HEK293 (cell line): ENCODE measurements around the gene HIPK4.
A peak's percentile ranks its signal among the peaks of the same experiment; 100 is the strongest.

ENCODE experiments used
- HOXC10 ChIP-seq: sonication (generic); formaldehyde crosslinking; IDR thresholded peaks from 2 replicates; pipeline ENCODE4 v1.8.1; 2023; ENCODE audit warnings: mild to moderate bottlenecking, missing genetic modification reagents
- KLF7 ChIP-seq: fragments of 450-650 bp; formaldehyde crosslinking; IDR thresholded peaks from 2 replicates; pipeline ENCODE4 v1.5.1; 2016; ENCODE audit warnings: missing biosample characterization, missing genetic modification characterization, borderline replicate concordance
- MEIS1 ChIP-seq: sonication (generic); formaldehyde crosslinking; IDR thresholded peaks from 2 replicates; pipeline ENCODE4 v1.8.1; 2022; ENCODE audit warnings: missing genetic modification reagents, mild to moderate bottlenecking, borderline replicate concordance
- SALL2 ChIP-seq: fragments of 450-650 bp; formaldehyde crosslinking; IDR thresholded peaks from 2 replicates; pipeline ENCODE4 v1.5.0; 2017; ENCODE audit warnings: missing biosample characterization, mild to moderate bottlenecking, missing genetic modification characterization, borderline replicate concordance
- SP3 ChIP-seq: fragments of 450-650 bp; formaldehyde crosslinking; IDR thresholded peaks from 2 replicates; pipeline ENCODE4 v1.5.1; 2016; ENCODE audit warnings: missing biosample characterization, missing genetic modification characterization
- TRIM28 ChIP-seq: IDR thresholded peaks from 2 replicates; pipeline ENCODE4 v1.6.1; 2011; ENCODE audit warnings: low read length, control low read depth, borderline replicate concordance
- YY2 ChIP-seq: fragments of 450-650 bp; formaldehyde crosslinking; IDR thresholded peaks from 2 replicates; pipeline ENCODE4 v1.5.1; 2016; ENCODE audit warnings: missing biosample characterization, missing genetic modification characterization
- ZBTB1 ChIP-seq: fragments of 450-650 bp; formaldehyde crosslinking; IDR thresholded peaks from 2 replicates; pipeline ENCODE4 v1.5.1; 2016; ENCODE audit warnings: missing biosample characterization, missing genetic modification characterization
- ZBTB7A ChIP-seq: fragments of 450-650 bp; formaldehyde crosslinking; IDR thresholded peaks from 2 replicates; pipeline ENCODE4 v1.5.1; 2016; ENCODE audit warnings: low read depth, missing biosample characterization, missing genetic modification characterization
- ZEB2 ChIP-seq: fragments of 450-650 bp; formaldehyde crosslinking; IDR thresholded peaks from 2 replicates; pipeline ENCODE4 v1.5.1; 2016; ENCODE audit warnings: missing biosample characterization, missing genetic modification characterization
- ZFP69B ChIP-seq: fragments of 450-650 bp; formaldehyde crosslinking; IDR thresholded peaks from 2 replicates; pipeline ENCODE4 v1.5.1; 2016; ENCODE audit warnings: missing biosample characterization, missing genetic modification characterization
- ZNF112 ChIP-seq: fragments of 450-650 bp; formaldehyde crosslinking; IDR thresholded peaks from 2 replicates; pipeline ENCODE4 v1.5.0; 2017; ENCODE audit warnings: missing biosample characterization, missing genetic modification characterization
- ZNF214 ChIP-seq: fragments of 450-650 bp; formaldehyde crosslinking; IDR thresholded peaks from 2 replicates; pipeline ENCODE4 v1.5.1; 2017; ENCODE audit warnings: missing biosample characterization, mild to moderate bottlenecking, missing genetic modification characterization, borderline replicate concordance
- ZNF221 ChIP-seq: fragments of 450-650 bp; formaldehyde crosslinking; IDR thresholded peaks from 2 replicates; pipeline ENCODE4 v1.5.1; 2017; ENCODE audit warnings: missing biosample characterization, missing genetic modification characterization, borderline replicate concordance
- ZNF350 ChIP-seq: fragments of 450-650 bp; formaldehyde crosslinking; IDR thresholded peaks from 2 replicates; pipeline ENCODE4 v1.5.0; 2017; ENCODE audit warnings: missing biosample characterization, mild to moderate bottlenecking, missing genetic modification characterization
- ZNF37A ChIP-seq: fragments of 450-650 bp; IDR thresholded peaks from 2 replicates; pipeline ENCODE4 v1.5.1; 2018; ENCODE audit warnings: missing biosample characterization, missing genetic modification characterization
- ZNF473 ChIP-seq: fragments of 450-650 bp; formaldehyde crosslinking; IDR thresholded peaks from 2 replicates; pipeline ENCODE4 v1.5.1; 2017; ENCODE audit warnings: missing biosample characterization, missing genetic modification characterization
- ZNF501 ChIP-seq: fragments of 450-650 bp; formaldehyde crosslinking; IDR thresholded peaks from 2 replicates; pipeline ENCODE4 v1.5.1; 2016; ENCODE audit warnings: missing biosample characterization, missing genetic modification characterization
- ZNF544 ChIP-seq: fragments of 450-650 bp; formaldehyde crosslinking; IDR thresholded peaks from 2 replicates; pipeline ENCODE4 v1.5.0; 2017; ENCODE audit warnings: missing biosample characterization, missing genetic modification characterization
- ZNF600 ChIP-seq: fragments of 450-650 bp; formaldehyde crosslinking; IDR thresholded peaks from 2 replicates; pipeline ENCODE4 v1.5.1; 2016; ENCODE audit warnings: missing biosample characterization, missing genetic modification characterization
- ZNF610 ChIP-seq: fragments of 450-650 bp; formaldehyde crosslinking; IDR thresholded peaks from 2 replicates; pipeline ENCODE4 v1.5.1; 2016; ENCODE audit warnings: missing biosample characterization, missing genetic modification characterization, borderline replicate concordance
- ZNF664 ChIP-seq: fragments of 450-650 bp; formaldehyde crosslinking; IDR thresholded peaks from 2 replicates; pipeline ENCODE4 v1.5.1; 2016; ENCODE audit warnings: missing biosample characterization, missing genetic modification characterization
- ZNF747 ChIP-seq: fragments of 450-650 bp; formaldehyde crosslinking; IDR thresholded peaks from 2 replicates; pipeline ENCODE4 v1.5.1; 2016; ENCODE audit warnings: missing biosample characterization, missing genetic modification characterization
- ZNF776 ChIP-seq: fragments of 450-650 bp; formaldehyde crosslinking; IDR thresholded peaks from 2 replicates; pipeline ENCODE4 v1.5.0; 2017; ENCODE audit warnings: missing biosample characterization, missing genetic modification characterization, borderline replicate concordance
- ZNF830 ChIP-seq: fragments of 450-650 bp; IDR thresholded peaks from 2 replicates; pipeline ENCODE4 v1.5.0; 2018; ENCODE audit warnings: missing biosample characterization, missing genetic modification characterization, low read depth, mild to moderate bottlenecking, moderate library complexity
- TF ChIP-seq, protein P1 (sequence below): fragments of 450-650 bp; formaldehyde crosslinking; IDR thresholded peaks from 2 replicates; pipeline ENCODE4 v1.5.1; 2016; ENCODE audit warnings: missing biosample characterization, missing genetic modification characterization, borderline replicate concordance
- TF ChIP-seq, protein P2 (sequence below): fragments of 450-650 bp; IDR thresholded peaks from 2 replicates; pipeline ENCODE4 v1.5.1; 2018; ENCODE audit warnings: missing biosample characterization, mild to moderate bottlenecking, missing genetic modification characterization
- TF ChIP-seq, protein P3 (sequence below): fragments of 450-650 bp; formaldehyde crosslinking; IDR thresholded peaks from 2 replicates; pipeline ENCODE4 v1.5.1; 2016; ENCODE audit warnings: missing biosample characterization, missing genetic modification characterization, borderline replicate concordance
- TF ChIP-seq, protein P4 (sequence below): fragments of 450-650 bp; formaldehyde crosslinking; IDR thresholded peaks from 2 replicates; pipeline ENCODE4 v1.5.1; 2016; ENCODE audit warnings: missing biosample characterization, missing genetic modification characterization, borderline replicate concordance

The HIPK4 gene

DNA sequence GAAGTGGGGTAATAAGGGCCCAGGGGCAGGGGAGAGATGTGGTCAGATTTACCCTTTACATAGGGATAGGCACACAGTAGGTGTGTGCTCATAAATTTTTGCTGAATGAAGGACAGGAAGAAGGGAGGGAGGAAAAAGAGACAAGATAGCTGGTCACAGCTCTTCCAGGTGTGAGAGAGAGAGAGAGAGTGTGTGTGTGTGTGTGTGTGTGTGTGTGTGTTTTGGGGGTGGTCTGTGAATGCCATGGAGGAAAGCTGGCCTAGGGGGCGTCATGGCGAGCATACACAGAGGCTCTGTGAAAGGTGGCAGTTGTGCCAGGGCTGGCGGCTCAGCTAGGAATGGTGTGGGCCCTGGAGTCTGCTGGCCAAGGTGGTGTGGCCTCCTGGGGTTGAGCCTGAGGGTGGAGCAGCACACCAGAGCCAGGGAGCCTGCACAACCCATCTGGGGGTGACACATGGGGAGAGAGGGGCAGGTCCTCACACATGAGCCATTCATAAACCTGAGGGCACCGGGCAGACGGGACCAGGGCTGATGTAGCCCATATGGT lies 29.2 kb upstream of the HIPK4 start (continued):
- TF ChIP-seq ZNF214 (tag by site-specific recombination), result no peak
- TF ChIP-seq, protein P1, sequence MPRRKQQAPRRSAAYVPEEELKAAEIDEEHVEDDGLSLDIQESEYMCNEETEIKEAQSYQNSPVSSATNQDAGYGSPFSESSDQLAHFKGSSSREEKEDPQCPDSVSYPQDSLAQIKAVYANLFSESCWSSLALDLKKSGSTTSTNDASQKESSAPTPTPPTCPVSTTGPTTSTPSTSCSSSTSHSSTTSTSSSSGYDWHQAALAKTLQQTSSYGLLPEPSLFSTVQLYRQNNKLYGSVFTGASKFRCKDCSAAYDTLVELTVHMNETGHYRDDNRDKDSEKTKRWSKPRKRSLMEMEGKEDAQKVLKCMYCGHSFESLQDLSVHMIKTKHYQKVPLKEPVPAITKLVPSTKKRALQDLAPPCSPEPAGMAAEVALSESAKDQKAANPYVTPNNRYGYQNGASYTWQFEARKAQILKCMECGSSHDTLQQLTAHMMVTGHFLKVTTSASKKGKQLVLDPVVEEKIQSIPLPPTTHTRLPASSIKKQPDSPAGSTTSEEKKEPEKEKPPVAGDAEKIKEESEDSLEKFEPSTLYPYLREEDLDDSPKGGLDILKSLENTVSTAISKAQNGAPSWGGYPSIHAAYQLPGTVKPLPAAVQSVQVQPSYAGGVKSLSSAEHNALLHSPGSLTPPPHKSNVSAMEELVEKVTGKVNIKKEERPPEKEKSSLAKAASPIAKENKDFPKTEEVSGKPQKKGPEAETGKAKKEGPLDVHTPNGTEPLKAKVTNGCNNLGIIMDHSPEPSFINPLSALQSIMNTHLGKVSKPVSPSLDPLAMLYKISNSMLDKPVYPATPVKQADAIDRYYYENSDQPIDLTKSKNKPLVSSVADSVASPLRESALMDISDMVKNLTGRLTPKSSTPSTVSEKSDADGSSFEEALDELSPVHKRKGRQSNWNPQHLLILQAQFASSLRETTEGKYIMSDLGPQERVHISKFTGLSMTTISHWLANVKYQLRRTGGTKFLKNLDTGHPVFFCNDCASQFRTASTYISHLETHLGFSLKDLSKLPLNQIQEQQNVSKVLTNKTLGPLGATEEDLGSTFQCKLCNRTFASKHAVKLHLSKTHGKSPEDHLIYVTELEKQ (tag by site-specific recombination), result no peak
- no peak for TF ChIP-seq ZNF37A
- TF ChIP-seq ZNF473 (tag by site-specific recombination), result no peak
- TF ChIP-seq ZNF501, result no peak
- no peak for TF ChIP-seq ZNF776 (tag by site-specific recombination)
- TF ChIP-seq ZEB2 (tag by site-specific recombination), result no peak
- no peak for TF ChIP-seq SALL2 (tag by site-specific recombination)
- no peak for TF ChIP-seq TRIM28
- TF ChIP-seq ZNF544, result no peak
- TF ChIP-seq ZNF600, result no peak
- no peak for TF ChIP-seq ZNF610
- TF ChIP-seq SP3 (tag by site-specific recombination), result no peak
- no peak for TF ChIP-seq ZNF221
- no peak for TF ChIP-seq ZBTB7A (tag by site-specific recombination)
- TF ChIP-seq ZNF830 (tag by site-specific recombination), result no peak
- TF ChIP-seq MEIS1 (CRISPR knock-in tag), result no peak
- TF ChIP-seq, protein P2, sequence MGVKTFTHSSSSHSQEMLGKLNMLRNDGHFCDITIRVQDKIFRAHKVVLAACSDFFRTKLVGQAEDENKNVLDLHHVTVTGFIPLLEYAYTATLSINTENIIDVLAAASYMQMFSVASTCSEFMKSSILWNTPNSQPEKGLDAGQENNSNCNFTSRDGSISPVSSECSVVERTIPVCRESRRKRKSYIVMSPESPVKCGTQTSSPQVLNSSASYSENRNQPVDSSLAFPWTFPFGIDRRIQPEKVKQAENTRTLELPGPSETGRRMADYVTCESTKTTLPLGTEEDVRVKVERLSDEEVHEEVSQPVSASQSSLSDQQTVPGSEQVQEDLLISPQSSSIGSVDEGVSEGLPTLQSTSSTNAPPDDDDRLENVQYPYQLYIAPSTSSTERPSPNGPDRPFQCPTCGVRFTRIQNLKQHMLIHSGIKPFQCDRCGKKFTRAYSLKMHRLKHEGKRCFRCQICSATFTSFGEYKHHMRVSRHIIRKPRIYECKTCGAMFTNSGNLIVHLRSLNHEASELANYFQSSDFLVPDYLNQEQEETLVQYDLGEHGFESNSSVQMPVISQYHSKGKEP (tag by site-specific recombination), result no peak
- TF ChIP-seq ZNF747 (tag by site-specific recombination), result 0 out of 2 replicates have a peak, but pooled peaks have one; percentile 91
- no peak for TF ChIP-seq ZNF664
- no peak for TF ChIP-seq HOXC10 (CRISPR knock-in tag)
- TF ChIP-seq, protein P3, sequence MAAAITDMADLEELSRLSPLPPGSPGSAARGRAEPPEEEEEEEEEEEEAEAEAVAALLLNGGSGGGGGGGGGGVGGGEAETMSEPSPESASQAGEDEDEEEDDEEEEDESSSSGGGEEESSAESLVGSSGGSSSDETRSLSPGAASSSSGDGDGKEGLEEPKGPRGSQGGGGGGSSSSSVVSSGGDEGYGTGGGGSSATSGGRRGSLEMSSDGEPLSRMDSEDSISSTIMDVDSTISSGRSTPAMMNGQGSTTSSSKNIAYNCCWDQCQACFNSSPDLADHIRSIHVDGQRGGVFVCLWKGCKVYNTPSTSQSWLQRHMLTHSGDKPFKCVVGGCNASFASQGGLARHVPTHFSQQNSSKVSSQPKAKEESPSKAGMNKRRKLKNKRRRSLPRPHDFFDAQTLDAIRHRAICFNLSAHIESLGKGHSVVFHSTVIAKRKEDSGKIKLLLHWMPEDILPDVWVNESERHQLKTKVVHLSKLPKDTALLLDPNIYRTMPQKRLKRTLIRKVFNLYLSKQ (tag by site-specific recombination), result no peak
- TF ChIP-seq ZBTB1 (tag by site-specific recombination), result no peak
- no peak for TF ChIP-seq ZNF112 (tag by site-specific recombination)
- TF ChIP-seq, protein P4, sequence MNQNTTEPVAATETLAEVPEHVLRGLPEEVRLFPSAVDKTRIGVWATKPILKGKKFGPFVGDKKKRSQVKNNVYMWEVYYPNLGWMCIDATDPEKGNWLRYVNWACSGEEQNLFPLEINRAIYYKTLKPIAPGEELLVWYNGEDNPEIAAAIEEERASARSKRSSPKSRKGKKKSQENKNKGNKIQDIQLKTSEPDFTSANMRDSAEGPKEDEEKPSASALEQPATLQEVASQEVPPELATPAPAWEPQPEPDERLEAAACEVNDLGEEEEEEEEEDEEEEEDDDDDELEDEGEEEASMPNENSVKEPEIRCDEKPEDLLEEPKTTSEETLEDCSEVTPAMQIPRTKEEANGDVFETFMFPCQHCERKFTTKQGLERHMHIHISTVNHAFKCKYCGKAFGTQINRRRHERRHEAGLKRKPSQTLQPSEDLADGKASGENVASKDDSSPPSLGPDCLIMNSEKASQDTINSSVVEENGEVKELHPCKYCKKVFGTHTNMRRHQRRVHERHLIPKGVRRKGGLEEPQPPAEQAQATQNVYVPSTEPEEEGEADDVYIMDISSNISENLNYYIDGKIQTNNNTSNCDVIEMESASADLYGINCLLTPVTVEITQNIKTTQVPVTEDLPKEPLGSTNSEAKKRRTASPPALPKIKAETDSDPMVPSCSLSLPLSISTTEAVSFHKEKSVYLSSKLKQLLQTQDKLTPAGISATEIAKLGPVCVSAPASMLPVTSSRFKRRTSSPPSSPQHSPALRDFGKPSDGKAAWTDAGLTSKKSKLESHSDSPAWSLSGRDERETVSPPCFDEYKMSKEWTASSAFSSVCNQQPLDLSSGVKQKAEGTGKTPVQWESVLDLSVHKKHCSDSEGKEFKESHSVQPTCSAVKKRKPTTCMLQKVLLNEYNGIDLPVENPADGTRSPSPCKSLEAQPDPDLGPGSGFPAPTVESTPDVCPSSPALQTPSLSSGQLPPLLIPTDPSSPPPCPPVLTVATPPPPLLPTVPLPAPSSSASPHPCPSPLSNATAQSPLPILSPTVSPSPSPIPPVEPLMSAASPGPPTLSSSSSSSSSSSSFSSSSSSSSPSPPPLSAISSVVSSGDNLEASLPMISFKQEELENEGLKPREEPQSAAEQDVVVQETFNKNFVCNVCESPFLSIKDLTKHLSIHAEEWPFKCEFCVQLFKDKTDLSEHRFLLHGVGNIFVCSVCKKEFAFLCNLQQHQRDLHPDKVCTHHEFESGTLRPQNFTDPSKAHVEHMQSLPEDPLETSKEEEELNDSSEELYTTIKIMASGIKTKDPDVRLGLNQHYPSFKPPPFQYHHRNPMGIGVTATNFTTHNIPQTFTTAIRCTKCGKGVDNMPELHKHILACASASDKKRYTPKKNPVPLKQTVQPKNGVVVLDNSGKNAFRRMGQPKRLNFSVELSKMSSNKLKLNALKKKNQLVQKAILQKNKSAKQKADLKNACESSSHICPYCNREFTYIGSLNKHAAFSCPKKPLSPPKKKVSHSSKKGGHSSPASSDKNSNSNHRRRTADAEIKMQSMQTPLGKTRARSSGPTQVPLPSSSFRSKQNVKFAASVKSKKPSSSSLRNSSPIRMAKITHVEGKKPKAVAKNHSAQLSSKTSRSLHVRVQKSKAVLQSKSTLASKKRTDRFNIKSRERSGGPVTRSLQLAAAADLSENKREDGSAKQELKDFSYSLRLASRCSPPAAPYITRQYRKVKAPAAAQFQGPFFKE (tag by site-specific recombination), result no peak
- TF ChIP-seq ZNF350, result no peak
- TF ChIP-seq YY2, result no peak
- TF ChIP-seq ZFP69B, result peak; percentile 41; the same call in 1 of the 2 replicates
- TF ChIP-seq KLF7 (tag by site-specific recombination), result 0 out of 2 replicates have a peak, but pooled peaks have one; percentile 34
